ENCODE data around the gene HSH2D.

DNA sequence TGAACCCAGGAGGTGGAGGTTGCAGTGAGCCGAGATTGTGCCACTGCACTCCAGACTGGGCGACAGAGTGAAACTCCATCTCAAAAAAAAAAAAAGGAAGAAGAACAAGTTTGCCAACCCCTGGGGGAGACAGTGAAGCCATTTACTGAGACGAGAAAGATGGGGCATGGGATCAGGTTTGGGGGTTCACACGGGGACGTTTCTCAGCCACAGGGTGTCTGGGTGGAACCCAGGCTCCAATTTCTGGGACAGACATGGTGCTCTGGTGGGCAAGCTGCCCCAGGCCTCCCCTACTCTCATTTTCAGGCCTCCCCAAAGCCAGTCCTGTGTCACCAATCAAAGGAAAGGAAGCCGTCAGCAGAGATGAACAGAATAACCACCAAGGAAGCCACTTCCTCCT lies 13.4 kb downstream of the HSH2D start:
- TF ChIP-seq, protein P1, sequence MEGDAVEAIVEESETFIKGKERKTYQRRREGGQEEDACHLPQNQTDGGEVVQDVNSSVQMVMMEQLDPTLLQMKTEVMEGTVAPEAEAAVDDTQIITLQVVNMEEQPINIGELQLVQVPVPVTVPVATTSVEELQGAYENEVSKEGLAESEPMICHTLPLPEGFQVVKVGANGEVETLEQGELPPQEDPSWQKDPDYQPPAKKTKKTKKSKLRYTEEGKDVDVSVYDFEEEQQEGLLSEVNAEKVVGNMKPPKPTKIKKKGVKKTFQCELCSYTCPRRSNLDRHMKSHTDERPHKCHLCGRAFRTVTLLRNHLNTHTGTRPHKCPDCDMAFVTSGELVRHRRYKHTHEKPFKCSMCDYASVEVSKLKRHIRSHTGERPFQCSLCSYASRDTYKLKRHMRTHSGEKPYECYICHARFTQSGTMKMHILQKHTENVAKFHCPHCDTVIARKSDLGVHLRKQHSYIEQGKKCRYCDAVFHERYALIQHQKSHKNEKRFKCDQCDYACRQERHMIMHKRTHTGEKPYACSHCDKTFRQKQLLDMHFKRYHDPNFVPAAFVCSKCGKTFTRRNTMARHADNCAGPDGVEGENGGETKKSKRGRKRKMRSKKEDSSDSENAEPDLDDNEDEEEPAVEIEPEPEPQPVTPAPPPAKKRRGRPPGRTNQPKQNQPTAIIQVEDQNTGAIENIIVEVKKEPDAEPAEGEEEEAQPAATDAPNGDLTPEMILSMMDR (conservative IDR thresholded peaks at IDR 0.05; ENCODE audit: low read length): no peak
- TF ChIP-seq EZH2phosphoT487 (IDR thresholded peaks at IDR 0.05; ENCODE audit: borderline replicate concordance, low read depth, low read length): no peak

Measured in OCI-LY7 (cell line).